Ishikawa (cell line): Measurements from ENCODE around the gene AOX1.

ENCODE experiments used
- EGR1 ChIP-seq: IDR thresholded peaks from 2 replicates; pipeline ENCODE4 v1.6.1; 2012
- EP300 ChIP-seq: IDR thresholded peaks from 2 replicates; pipeline ENCODE4 v1.6.1; 2012; ENCODE audit warnings: borderline replicate concordance
- TF ChIP-seq, protein P1 (sequence below): IDR thresholded peaks from 2 replicates; pipeline ENCODE4 v1.6.1; 2012; ENCODE audit warnings: low read depth, mild to moderate bottlenecking

DNA sequence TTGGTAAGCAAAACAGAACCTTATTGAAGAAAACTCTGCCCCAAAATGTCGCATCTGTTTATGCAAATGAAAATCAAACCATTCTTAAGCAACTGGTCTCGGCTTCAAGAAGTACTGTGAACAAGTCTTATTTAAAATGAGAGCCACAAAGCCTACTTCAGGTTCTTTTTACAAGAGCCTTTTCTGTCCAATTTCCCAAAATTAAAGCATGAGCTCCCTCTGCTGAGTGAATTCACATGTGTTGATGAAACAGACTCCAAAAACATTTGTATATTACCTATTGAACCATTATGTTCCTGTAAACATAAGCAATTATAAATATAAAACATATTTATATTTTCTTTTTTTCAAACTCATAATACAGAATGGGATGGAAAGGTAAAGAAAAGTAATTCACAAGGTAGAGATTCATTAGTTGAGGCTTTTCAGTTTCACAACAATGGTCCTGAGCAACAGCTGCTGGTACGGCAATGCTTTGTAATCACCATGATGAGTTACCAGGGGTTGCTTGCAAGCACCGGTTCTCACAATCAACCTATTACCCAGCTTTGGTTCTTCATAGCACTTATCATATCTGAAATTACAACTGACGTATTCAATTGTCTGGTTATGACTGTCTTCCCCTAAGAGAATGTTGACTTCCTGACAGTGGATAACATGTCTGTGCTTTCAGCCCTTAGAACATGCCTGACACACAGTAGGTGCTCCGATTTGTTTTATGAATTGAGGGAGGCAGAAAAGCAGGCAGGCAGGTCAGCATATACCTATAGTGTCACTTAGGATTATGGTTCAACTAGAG, 117.5 kb downstream of the AOX1 start:
- TF ChIP-seq, protein P1, sequence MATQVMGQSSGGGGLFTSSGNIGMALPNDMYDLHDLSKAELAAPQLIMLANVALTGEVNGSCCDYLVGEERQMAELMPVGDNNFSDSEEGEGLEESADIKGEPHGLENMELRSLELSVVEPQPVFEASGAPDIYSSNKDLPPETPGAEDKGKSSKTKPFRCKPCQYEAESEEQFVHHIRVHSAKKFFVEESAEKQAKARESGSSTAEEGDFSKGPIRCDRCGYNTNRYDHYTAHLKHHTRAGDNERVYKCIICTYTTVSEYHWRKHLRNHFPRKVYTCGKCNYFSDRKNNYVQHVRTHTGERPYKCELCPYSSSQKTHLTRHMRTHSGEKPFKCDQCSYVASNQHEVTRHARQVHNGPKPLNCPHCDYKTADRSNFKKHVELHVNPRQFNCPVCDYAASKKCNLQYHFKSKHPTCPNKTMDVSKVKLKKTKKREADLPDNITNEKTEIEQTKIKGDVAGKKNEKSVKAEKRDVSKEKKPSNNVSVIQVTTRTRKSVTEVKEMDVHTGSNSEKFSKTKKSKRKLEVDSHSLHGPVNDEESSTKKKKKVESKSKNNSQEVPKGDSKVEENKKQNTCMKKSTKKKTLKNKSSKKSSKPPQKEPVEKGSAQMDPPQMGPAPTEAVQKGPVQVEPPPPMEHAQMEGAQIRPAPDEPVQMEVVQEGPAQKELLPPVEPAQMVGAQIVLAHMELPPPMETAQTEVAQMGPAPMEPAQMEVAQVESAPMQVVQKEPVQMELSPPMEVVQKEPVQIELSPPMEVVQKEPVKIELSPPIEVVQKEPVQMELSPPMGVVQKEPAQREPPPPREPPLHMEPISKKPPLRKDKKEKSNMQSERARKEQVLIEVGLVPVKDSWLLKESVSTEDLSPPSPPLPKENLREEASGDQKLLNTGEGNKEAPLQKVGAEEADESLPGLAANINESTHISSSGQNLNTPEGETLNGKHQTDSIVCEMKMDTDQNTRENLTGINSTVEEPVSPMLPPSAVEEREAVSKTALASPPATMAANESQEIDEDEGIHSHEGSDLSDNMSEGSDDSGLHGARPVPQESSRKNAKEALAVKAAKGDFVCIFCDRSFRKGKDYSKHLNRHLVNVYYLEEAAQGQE, result no peak
- TF ChIP-seq EP300 (no peak), EGR1 (no peak)
